GM12878 (cell line): ENCODE data around the gene IGF2R.

ENCODE experiments used
- BMI1 ChIP-seq: fragments of 450-650 bp; IDR thresholded peaks from 2 replicates; pipeline ENCODE4 v1.6.1; 2016; ENCODE audit warnings: mild to moderate bottlenecking, moderate library complexity, borderline replicate concordance
- POLR2AphosphoS5 ChIP-seq: IDR thresholded peaks from 2 replicates; pipeline ENCODE4 v1.6.1; 2011; ENCODE audit warnings: mild to moderate bottlenecking, low read length, inconsistent platforms
- RBBP5 ChIP-seq: fragments of 200-600 bp; sonication (generic); conservative IDR thresholded peaks from 2 replicates; pipeline ENCODE4 v1.6.1; 2016
- SIX5 ChIP-seq: IDR thresholded peaks from 2 replicates; pipeline ENCODE4 v1.6.1; 2011; ENCODE audit warnings: mild to moderate bottlenecking, low read depth, low read length, moderate library complexity; ENCODE audit not compliant: severe bottlenecking
- TCF3 ChIP-seq: IDR thresholded peaks from 2 replicates; pipeline ENCODE4 v1.6.1; 2012; ENCODE audit warnings: low read depth, mild to moderate bottlenecking, low read length, borderline replicate concordance; ENCODE audit not compliant: insufficient read depth

DNA sequence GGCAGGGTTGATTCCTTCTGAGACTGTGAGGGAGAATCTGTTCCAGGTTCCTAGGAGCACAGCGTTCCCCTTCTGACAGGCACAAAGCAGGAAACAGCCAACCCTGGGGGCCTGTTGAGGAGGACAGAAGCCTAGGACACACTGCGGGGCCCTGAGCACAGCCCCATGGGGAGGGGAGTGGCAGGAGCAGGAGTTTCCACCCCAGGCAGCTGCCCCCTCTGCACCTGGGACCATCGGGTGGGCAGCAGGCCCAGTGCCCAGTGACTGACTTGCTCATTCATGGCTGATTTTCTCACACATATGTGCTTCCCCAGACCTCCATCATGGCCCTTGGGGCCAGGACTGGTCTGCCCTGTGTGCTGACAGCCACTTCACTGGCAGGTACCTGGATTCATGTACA is 146.5 kb downstream of the IGF2R start:
- TF ChIP-seq SIX5 = no peak
- TF ChIP-seq TCF3 = no peak
- TF ChIP-seq BMI1 = no peak
- TF ChIP-seq POLR2AphosphoS5 = no peak
- no peak for TF ChIP-seq RBBP5
